DMS114 treated with DMSO at 0.1 percent for 48 hours (cell line): ENCODE data around the gene ZNF526.

Experiments
- DNase-seq: peaks from one replicate; lab custom pipeline; 2025; ENCODE audit not compliant: unreplicated experiment; lab: John Stamatoyannopoulos, UW

Gene ZNF526

GRCh38 chr19:42246143-42246921 is 26.2 kb downstream of the ZNF526 start:
- peak; percentile 57 for DNase-seq

DNA sequence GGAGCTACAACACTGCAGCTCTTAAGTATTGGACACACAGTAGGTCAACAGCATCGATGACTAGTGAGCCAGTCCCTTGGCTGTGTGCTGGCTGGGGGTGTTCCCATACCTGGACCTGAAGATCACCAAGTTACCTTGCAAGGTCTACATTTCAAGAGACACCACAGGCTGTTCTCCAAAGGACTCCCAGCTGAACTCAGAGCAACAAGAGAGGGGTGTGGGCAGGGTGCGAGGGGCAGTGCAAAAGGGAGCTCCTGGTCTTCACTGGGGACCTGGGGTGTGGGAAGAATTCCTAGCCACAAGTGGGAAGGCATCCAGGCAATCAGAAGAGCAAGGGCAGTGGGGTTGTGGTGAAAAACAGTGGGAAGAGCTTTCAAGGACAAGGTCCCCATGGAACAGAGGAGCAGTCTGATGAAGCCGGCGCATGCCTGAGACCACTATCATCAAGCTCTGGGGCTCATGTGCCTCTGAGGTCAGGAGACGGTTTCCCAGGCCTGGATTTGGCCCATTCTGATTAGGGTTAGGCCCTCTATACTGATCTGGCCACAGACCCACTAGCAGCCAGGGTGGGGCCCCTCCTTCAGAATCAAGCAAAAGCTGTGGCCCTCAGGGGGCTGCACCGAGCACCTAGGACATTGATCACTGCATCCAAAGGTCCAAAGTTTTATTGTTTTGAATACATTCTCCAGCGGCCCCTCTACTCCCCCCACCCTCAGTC is 27.0 kb downstream of the ZNF526 start:
- no peak for DNase-seq

DNA sequence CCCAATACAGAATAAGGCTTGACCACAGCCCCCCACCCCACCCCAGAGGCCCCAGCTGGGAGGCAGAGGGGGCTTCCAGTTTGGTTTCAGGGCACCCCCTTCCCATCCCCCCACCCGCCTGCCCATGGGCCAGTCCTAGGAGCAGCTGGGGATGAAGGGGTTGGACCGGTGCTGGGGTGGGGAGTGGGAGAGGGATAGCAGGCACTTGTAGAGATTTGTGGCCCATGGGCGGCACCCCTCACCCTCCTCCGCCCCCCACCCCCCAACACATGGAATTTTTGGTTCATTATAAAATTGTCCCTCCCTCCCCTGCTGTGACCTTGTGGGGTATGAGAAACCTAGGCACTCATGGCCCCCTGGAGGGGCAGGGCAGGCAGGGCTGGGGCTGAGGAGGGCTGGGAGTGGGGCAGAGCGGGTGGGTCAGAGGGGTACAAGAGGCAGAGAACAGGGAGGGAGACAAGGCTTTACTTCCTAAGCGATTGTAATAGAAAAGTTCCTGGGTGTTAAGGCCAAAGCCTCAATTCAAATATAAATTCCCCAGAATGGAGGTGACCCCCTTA is 27.6 kb downstream of the ZNF526 start:
- DNase-seq: no peak

GRCh38 chr19:42248270-42249148 is 28.4 kb downstream of the ZNF526 start:
- no peak for DNase-seq

GRCh38 chr19:42249149-42249750 is 29.1 kb downstream of the ZNF526 start:
- DNase-seq: no peak

DNA sequence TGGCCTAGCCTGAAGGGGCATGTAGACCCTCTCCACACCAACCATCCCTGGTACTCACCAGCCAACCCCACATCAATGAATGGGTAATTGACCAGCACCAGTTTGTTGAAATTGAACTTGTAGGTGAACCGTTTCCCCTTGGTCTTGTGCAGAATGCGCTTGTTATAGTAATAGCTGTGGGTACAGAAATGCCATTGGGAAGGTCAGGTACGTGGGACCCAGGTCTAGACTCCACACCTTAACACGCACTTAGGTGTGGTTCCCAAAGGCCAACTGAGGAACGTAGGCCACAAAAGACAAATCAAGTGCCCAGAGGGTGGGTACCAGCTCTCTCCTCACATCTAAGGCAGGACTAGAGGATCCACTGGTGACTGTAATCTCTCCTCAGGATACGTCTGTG is 29.7 kb downstream of the ZNF526 start:
- no peak for DNase-seq

DNA sequence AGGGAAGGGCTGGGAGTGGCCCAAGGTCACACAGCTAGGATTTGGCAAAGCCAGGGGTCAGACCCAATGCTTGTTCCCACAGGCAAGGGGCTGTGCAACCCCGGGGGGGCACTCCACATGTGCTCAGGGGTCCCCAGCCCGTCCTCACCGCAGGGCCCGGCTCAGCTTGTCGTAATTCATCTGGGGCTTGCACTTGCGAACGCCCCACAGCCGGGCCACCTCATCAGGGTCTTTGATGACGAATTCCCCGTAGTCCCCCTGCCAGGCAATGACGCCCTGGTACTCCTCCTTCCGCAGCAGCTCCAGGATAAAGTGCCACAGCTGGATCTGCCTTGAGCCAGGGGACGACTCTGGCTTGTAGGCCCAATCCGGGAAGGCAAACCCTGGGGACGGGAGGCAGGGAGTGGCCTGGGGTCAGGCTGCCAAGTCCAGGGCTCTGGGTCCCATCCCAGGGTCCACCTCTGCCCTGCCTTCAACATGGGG is 30.1 kb downstream of the ZNF526 start:
- no peak for DNase-seq

- no peak for DNase-seq
Measured at GRCh38 chr19:42250666-42251531, 30.8 kb downstream of the ZNF526 start.

DNA sequence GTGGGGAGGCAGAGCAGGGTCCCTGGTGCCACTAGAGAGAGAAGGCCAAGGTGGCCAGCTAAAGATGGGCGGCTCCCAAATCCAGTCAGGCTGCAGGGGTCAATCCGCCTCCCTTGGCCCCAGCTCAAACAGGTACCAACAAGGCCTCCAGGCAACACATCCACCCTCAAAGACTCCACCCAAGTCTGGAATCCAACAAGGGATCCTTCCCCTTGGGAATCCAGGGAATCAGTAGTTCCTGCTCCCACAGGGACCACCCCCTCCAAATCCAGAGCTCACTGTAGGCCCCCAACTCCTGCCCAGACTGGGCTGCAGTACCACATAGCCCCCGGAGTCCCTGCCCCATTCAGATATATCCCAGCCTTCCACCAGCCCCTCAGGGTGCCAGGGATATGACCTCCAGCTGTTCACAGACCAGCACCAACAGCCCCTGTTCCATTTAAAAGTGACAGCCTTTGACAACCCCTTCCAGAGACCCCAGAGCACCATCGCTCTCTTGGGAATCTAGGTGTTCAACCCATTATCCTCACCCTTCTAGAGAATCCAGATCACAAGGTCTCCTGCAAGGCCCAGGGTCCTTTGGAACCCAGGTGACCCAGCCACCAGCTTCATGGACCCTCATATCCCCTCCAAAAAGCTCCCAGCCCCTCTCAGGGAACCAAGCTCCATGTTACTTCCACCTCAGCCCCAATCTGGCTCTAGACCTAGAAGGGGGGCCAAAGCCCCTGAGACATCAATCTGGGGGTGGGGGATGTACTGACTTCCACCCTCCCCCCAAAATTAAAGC is 31.7 kb downstream of the ZNF526 start:
- no peak for DNase-seq

DNA sequence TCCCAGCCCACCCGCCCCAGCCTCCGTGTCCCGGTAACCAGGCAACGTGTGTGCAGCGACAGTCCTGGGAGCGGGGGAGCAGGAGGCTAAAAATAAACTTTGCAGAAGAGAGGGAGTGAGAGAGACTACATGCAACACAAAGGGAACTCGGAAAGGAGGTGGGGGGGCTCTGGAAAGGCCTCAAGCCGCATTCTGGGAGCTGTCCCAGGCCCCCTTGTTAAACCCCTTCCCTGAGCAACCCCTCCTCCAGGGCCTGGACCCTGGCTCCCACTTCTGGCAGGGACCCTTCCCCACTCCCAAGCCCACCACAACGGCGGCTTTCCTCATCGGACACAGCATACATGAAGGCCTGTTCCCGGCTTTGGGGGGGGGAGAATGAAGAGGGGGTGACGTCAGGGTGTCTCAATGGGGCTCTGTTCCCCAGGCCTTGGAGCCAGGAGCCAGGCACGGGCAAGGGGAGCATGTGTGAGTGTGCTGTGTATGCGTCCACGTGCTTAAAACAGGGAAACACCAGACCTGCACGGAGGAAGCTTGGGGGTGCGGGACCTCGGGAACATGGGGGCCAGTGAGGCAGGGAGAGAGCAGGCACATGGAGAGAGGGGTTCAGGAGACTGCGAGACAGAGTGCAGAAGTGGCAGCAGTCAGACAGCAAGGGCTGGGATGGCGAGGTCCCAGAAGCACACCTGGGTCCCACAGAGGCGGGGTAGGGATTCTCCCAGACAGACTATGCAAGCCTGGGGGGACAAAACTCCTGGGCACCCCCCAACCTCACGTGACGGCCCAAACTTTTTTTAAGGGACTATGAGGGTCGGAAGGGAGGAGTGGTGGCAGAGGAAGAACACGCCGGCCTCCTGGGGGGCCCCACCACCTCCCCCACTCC is 32.5 kb downstream of the ZNF526 start:
- DNase-seq: peak; percentile 23

DNA sequence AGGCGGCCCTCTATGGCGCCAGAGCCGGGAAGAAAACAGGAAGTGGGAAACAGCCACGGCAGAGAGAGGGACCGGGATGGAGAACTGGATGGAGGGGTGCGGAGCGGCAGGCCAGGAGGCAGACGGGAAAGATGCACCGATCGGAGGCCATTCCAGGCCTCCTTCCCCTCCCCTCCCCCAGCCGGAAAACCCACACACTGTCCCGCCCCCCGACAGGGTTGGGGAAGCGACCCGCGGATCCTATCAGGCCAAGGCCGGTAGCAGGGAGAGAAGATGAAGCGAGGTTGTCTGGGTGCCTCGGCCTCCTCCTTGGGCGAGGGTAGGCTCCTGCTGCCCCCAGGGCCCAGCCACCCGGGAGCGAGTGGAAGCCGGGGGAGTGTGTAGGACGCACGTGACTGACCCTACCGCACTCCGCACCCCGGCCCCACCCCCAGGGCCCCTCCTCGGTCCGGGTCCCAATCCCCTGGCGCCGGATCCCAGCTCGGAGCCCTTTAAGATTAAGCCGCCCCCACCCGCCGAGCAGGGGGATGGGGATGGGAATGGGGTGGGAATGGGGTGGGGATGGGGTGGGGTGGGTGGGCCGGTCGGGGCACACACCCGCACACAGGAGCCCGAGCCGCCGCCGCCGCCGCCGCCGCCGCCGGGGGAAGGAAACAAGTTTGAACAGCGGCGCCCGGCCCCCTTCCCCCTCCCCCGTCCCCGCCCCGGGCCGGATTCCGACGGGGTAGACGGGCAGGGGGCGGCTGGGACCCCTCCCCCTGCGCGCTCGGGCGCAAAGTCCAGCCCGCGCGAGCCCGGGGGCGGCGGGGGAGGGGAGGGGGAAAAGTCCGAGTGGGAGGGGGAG is 33.4 kb downstream of the ZNF526 start:
- DNase-seq: no peak

DNA sequence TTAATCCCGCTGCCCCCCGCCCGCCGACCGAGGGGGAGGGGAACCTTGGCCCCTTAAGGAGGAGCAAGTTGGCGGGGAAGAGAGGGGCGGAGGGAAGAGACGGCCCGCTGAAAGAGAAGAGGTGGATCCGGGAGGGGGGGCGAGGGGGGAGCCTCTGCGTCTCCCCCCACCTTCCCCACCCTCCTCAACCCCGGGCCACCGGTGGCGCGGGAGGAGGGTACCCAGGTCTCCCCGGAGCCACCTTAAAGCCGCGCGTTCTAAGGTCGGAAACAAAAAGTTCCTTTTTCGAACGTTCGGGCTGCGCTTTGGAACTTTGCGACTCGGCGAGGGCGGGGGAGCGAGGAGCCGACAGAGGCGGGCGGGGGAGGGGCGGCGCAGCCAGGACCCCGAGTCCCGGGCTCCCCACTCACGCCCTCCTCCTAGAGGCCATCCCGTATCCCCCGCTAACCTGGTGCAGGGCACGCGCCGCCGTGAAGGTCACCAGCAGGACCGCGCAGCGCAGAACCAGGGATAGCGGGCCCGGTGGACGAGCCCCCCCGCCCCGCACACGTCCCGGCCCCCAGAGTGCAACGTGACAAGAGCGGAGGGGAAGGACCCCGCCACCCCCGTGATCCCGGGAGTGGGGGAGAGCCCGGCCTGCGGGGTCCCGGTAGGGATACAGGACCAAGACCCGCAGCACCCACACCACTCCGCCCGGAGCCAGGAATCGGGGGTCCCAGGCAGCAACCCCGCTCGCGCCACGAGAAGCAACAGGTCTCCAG is 34.2 kb downstream of the ZNF526 start:
- DNase-seq: peak; percentile 45

- peak; percentile 77 for DNase-seq
Measured at GRCh38 chr19:42254850-42255765, 35.0 kb downstream of the ZNF526 start, which contains the start of gene ERF. ERF (minus strand) TSS chr19:42255128; CDS start chr19:42254999, 129 bp downstream.

GRCh38 chr19:42255766-42256745 is 35.9 kb downstream of the ZNF526 start:
- DNase-seq: peak; percentile 53
